Measurements from ENCODE around the gene FAM50B.

- no peak for TF ChIP-seq CTCF (IDR thresholded peaks at IDR 0.05)
- TF ChIP-seq POLR2A (IDR thresholded peaks at IDR 0.05), result no peak
These were observed 45.3 kb upstream of the FAM50B start for GRCh38 chr6:3803627-3804468.

Data from esophagus squamous epithelium (tissue), 4 donors.